HepG2 (cell line): ENCODE measurements around the gene SMCHD1. TPM values are rescaled to one million over a fixed set of nuclear protein-coding genes. Genes with fewer than 3 reads are reported as not detected.
A peak's percentile ranks its signal among the peaks of the same experiment; 100 is the strongest.

ENCODE experiments used
- BRCA1 ChIP-seq: sonication (generic); formaldehyde crosslinking; IDR thresholded peaks from 2 replicates; pipeline ENCODE4 v1.4.0; 2020; ENCODE audit warnings: missing genetic modification reagents
- DNMT3B ChIP-seq: conservative IDR thresholded peaks from 2 replicates; pipeline ENCODE4 v1.6.1; 2016; ENCODE audit warnings: missing biosample characterization, control low read depth
- FOXK1 ChIP-seq: sonication (generic); formaldehyde crosslinking; IDR thresholded peaks from 2 replicates; pipeline ENCODE4 v1.4.0; 2020; ENCODE audit warnings: low read depth, missing genetic modification reagents, borderline replicate concordance
- GTF2F1 ChIP-seq: fragments of 150-350 bp; IDR thresholded peaks from 2 replicates; pipeline ENCODE4 v1.6.1; 2014; ENCODE audit warnings: low read length
- HCFC1 ChIP-seq: fragments of 150-350 bp; IDR thresholded peaks from 2 replicates; pipeline ENCODE4 v1.6.1; 2014; ENCODE audit warnings: low read depth, low read length
- IKZF5 ChIP-seq: IDR thresholded peaks from 2 replicates; pipeline ENCODE4 v1.6.1; 2018; ENCODE audit warnings: missing genetic modification reagents, mild to moderate bottlenecking, missing compliant biosample characterization
- NFIC ChIP-seq: IDR thresholded peaks from 2 replicates; pipeline ENCODE4 v1.6.1; 2012; ENCODE audit warnings: mild to moderate bottlenecking, low read length, inconsistent platforms
- NFKBIZ ChIP-seq: IDR thresholded peaks from 2 replicates; pipeline ENCODE4 v1.6.1; 2018; ENCODE audit warnings: missing genetic modification reagents, missing compliant biosample characterization
- NFRKB ChIP-seq: fragments of 450-650 bp; IDR thresholded peaks from 2 replicates; pipeline ENCODE4 v1.6.1; 2017
- NFYC ChIP-seq: IDR thresholded peaks from 2 replicates; pipeline ENCODE4 v1.6.1; 2016; ENCODE audit warnings: missing genetic modification reagents, missing compliant biosample characterization
- PHF5A ChIP-seq: IDR thresholded peaks from one replicate; pipeline ENCODE4 v1.6.1; 2018; ENCODE audit warnings: low read depth, missing genetic modification reagents; ENCODE audit not compliant: unreplicated experiment
- TBX3 ChIP-seq: fragments of 450-650 bp; IDR thresholded peaks from 2 replicates; pipeline ENCODE4 v1.6.1; 2017; ENCODE audit warnings: antibody characterized with exemption, mild to moderate bottlenecking, inconsistent platforms, borderline replicate concordance
- TFDP1 ChIP-seq: IDR thresholded peaks from 2 replicates; pipeline ENCODE4 v1.6.1; 2016; ENCODE audit warnings: missing compliant biosample characterization, missing genetic modification reagents, borderline replicate concordance
- ZFY ChIP-seq: sonication (generic); formaldehyde crosslinking; IDR thresholded peaks from 2 replicates; pipeline ENCODE4 v1.4.0; 2020; ENCODE audit warnings: missing genetic modification reagents
- ZNF18 ChIP-seq: sonication (generic); formaldehyde crosslinking; IDR thresholded peaks from 2 replicates; pipeline ENCODE4 v1.8.0; 2022; ENCODE audit warnings: mild to moderate bottlenecking, missing genetic modification reagents; ENCODE audit not compliant: insufficient replicate concordance
- ZNF30 ChIP-seq: sonication (generic); formaldehyde crosslinking; IDR thresholded peaks from 2 replicates; pipeline ENCODE4 v1.5.0; 2020; ENCODE audit warnings: mild to moderate bottlenecking, missing genetic modification reagents
- ZNF367 ChIP-seq: sonication (generic); formaldehyde crosslinking; IDR thresholded peaks from 2 replicates; pipeline ENCODE4 v1.4.0; 2020; ENCODE audit warnings: missing genetic modification reagents, borderline replicate concordance
- ZNF615 ChIP-seq: sonication (generic); formaldehyde crosslinking; IDR thresholded peaks from 2 replicates; pipeline ENCODE4 v1.5.0; 2020; ENCODE audit warnings: mild to moderate bottlenecking, missing genetic modification reagents, borderline replicate concordance
- ZNF639 ChIP-seq: conservative IDR thresholded peaks from 2 replicates; pipeline ENCODE4 v1.6.1; 2018; ENCODE audit warnings: missing genetic modification reagents
- ZNF784 ChIP-seq: sonication (generic); formaldehyde crosslinking; IDR thresholded peaks from 2 replicates; pipeline ENCODE4 v1.5.1; 2020; ENCODE audit warnings: missing genetic modification reagents, mild to moderate bottlenecking, borderline replicate concordance
- ZXDC ChIP-seq: sonication (generic); formaldehyde crosslinking; IDR thresholded peaks from 2 replicates; pipeline ENCODE4 v1.5.0; 2020; ENCODE audit warnings: mild to moderate bottlenecking, missing genetic modification reagents
- polyA plus RNA-seq, 8 experiments: library from polyadenylated mRNA; depleted of rRNA in 3 of 8; stranded (reverse) in 7 of 8; unstranded in 1 of 8; fragments of >200 nt; fragmentation: Illumina TruSeq in 4 of 8; extraction: Trizol in 4 of 8; gene quantifications; 2 replicates each; pipeline versions ENCODE4 v1.2.1 to v1.2.3, GENCODE V29; 2011 to 2016; ENCODE audit warnings: low read depth in 4 of 8, missing spikeins in 1 of 8, mixed read lengths in 1 of 8; ENCODE audit not compliant: insufficient read depth in 1 of 8
- total RNA-seq, 5 experiments: library from RNA; depleted of rRNA; stranded (reverse); fragments of >200 nt; fragmentation: Illumina TruSeq; extraction: Trizol; gene quantifications; 2 replicates each; pipeline ENCODE4 v1.2.3, GENCODE V29; 2016; ENCODE audit warnings: low read depth in 1 of 5

The SMCHD1 gene
- total and polyA plus RNA-seq, 2 of the 13 experiments (the other 11 are each of a cell fraction or from before 2014, with no cell fraction given) = 21.4 to 93.6 TPM

- peak; percentile 15; the same call in 1 of the 2 replicates for TF ChIP-seq NFYC (CRISPR knock-in tag)
- TF ChIP-seq ZNF30 (CRISPR knock-in tag) = peak; percentile 94; the same call in 1 of the 2 replicates
- no peak for TF ChIP-seq GTF2F1
- TF ChIP-seq ZNF639 (CRISPR knock-in tag) = peak; percentile 16; the same call in 1 of the 2 replicates
- no peak for TF ChIP-seq NFIC
- 0 out of 2 replicates have a peak, but pooled peaks have one; percentile 43 for TF ChIP-seq BRCA1 (CRISPR knock-in tag)
- TF ChIP-seq ZFY (CRISPR knock-in tag) = peak; percentile 98
- 0 out of 2 replicates have a peak, but pooled peaks have one; percentile 14 for TF ChIP-seq ZNF784 (CRISPR knock-in tag)
- TF ChIP-seq DNMT3B (CRISPR knock-in tag) = peak; percentile 17; the same call in 1 of the 2 replicates
- no peak for TF ChIP-seq FOXK1 (CRISPR knock-in tag)
- peak; percentile 80; the same call in 1 of the 2 replicates for TF ChIP-seq ZNF367
- peak; percentile 88 for TF ChIP-seq TFDP1 (CRISPR knock-in tag)
- TF ChIP-seq TBX3 = no peak
- TF ChIP-seq NFRKB = no peak
- TF ChIP-seq ZNF18 (CRISPR knock-in tag) = peak; percentile 80
- TF ChIP-seq HCFC1 = no peak
- TF ChIP-seq IKZF5 (CRISPR knock-in tag) = peak; percentile 80; the same call in 1 of the 2 replicates
- TF ChIP-seq NFKBIZ (CRISPR knock-in tag) = peak; percentile 28; the same call in 1 of the 2 replicates
- no peak for TF ChIP-seq ZXDC (CRISPR knock-in tag)
- peak; percentile 77 for TF ChIP-seq PHF5A
- peak; percentile 69; the same call in 1 of the 2 replicates for TF ChIP-seq ZNF615 (CRISPR knock-in tag)
These were observed at the start of gene SMCHD1 (continued) for GRCh38 chr18:2655178-2655953.
